HPDE6-E6E7 (cell line): ENCODE measurements around the gene CNPY1.

Experiments used
- DNase-seq: peaks from one replicate; pipeline ENCODE4 v3.0.0; 2011; ENCODE audit warnings: missing footprints; ENCODE audit errors: extremely low spot score

The CNPY1 gene

GRCh38 chr7:155546449-155546848, at the start of gene CNPY1:
TSS of gene CNPY1 (minus strand) at chr7:155546559. CDS start at chr7:155545929, 630 bp downstream.
- DNase-seq, result peak; percentile 60

DNA sequence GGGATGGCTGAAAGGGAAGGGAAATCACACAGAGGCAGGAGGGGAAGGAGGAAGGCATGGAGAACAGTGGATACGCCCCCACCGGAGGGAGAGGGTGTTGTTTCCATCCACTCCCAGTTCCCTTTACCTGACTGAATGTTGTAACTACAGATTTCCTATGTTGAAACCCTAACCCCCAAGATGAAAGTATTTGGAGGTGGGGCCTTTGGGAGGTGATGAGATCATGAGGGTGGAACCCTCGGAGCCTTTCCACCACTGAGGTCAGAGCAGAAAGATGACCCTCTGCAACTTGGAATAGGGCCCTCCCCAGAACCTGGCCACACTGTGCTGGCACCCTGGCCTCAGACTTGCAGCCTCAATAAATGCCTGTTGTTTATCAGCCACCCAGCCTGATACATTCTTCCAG, 48.6 kb upstream of the CNPY1 start:
- no peak for DNase-seq

DNA sequence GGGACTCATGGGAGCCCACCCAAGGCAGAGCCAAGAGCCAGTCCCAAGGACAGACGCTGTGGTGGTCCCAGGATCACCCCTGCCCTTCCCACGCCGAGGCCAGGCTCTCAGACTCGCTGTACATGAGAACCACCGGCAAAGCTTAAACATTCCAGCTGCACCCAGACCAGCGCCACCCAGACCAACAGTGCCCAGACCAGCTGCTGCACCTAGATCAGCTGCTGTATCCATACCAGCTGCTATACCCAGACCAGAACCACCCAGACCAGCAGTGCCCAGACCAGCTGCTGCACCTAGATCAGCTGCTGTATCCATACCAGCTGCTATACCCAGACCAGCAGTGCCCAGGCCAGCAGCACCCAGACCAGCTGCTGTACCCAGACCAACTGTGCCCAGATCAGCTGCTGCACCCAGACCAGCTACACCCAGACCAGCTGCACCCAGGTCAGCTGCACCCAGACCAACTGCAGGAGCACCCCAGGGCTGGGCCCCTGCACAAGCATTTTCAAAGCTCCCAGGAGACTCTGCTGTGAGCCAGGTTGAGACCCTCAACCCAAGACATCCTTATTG, 47.9 kb upstream of the CNPY1 start:
- no peak for DNase-seq

DNA sequence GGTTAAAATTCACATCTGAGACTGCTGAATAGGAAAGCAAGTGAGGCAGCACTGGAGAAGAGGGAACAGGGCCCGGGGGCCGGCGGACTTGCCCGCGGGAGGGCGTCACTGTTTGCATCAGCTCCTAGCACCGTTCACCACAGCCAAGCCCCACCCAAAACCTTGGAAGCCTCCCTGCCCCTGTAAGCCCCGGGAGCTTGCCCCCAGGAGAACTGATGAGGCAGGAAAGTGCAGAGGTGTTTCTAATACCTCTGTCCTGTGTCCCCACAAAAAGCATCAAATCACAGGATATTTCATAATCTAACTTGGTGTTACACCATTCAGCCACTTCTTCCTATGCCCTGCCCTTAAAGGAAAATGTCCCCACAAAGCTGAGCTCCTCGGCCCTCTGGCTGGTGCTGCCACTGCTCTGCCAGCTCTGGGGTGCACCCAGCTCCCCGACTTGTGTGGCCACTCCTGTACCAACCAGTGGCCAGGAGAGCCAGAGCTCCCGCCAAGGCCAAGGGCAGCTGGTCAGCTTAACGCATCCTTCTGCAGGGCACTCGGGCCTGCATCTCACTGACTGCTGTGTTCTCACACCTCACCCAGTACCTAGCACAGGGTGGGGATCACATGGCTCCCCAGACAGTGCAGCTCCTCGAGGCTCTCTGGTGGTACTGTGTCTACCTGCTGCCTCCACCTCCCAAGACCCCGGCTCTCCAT, 47.3 kb upstream of the CNPY1 start:
- no peak for DNase-seq

DNA sequence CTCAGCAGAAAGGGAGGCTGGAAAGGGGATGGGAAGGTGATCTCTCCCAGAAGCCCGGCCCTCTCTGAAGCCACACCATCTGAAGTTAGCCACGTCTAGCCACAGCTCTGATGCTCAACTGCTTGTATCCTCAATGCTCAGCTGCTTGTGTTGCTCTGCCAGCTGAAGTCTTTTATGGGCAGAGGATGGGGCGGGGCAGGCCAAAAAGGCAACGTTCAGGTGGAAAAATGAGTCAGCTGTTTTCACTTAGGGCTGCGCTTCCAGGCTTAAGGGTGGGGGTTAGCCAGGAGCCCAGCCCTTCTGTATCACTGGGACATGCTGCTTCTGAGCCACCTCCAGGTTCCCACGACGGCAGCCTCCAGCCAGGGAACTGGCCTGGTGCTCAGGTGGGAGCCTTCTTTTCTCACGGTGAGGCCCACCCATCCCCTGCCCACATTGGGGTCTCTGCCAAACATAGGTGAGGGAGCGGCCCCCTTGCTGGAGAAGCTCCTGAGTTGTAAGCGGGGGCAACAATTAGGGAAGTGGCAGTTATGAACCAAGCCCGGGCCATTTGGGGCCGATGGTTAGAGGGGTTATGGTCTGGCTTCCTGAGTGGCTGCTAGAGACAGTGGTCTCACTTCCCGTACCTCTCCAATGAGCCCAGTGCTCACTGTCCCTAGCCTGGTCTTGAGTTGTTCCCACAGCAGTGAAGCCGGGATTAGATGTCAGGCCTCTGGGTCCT, 44.9 kb upstream of the CNPY1 start:
- no peak for DNase-seq

GRCh38 chr7:155590215-155591018, 44.1 kb upstream of the CNPY1 start:
- DNase-seq, result no peak

GRCh38 chr7:155589001-155589980, 42.9 kb upstream of the CNPY1 start:
- DNase-seq, result no peak

GRCh38 chr7:155588468-155588998, 42.2 kb upstream of the CNPY1 start:
- no peak for DNase-seq

- no peak for DNase-seq
Measured at GRCh38 chr7:155587486-155587885, 41.1 kb upstream of the CNPY1 start.

DNA sequence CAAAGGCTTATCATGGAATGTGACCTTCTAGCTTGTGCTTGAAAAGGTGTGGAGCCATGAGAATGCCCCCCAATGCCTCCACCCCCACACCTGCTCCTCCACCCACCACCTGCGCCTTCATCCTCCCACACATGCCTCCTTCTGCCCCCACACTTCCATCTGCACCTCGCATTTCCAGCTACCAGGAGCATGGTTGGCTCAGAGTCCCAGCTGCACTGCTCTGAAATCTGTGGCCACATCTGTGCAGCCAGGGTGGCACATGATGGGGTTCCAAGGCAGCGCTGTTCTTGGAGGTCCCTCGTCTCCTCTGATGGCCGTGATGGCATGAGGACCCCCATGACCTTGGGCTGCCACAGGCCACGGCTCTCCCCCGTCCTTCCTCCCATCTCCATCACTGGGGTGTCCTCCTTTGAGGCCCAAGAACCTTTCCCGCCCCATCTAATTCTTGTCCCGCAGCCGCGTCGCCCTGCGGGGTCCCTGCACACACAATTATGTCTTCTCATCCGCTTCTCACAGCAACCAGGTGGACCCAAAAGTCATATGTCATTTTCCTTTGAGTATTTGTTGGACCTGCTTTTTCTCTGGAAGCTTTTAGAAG, 40.6 kb upstream of the CNPY1 start:
- DNase-seq, result no peak

GRCh38 chr7:155585951-155586350, 39.6 kb upstream of the CNPY1 start:
- DNase-seq, result no peak

- no peak for DNase-seq
Measured at GRCh38 chr7:155585532-155585895, 39.2 kb upstream of the CNPY1 start.

GRCh38 chr7:155584763-155585531, 38.6 kb upstream of the CNPY1 start:
- DNase-seq, result peak; percentile 39

DNA sequence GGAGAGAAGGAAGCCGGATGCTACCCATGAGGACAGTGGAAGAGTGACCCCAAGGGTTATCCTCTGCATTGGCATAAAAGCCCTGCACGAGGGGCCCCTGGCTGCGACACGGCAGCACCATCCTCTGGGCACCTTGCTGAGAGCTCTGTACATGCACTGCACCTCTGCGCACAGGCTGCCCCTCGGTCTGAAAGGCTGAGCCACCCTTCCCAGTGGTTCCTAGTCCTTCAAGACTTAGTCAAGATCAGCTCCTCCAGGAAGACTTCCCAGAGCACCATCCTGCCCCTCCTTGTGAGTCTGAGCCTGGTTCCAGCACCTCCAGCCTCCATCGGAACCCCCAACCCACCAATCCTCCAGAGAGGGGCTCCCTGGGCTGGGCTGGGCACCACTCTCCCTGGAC, 37.9 kb upstream of the CNPY1 start:
- no peak for DNase-seq

GRCh38 chr7:155583636-155584035, 37.3 kb upstream of the CNPY1 start:
- no peak for DNase-seq

- no peak for DNase-seq
Measured at GRCh38 chr7:155581954-155582353, 35.6 kb upstream of the CNPY1 start.

DNA sequence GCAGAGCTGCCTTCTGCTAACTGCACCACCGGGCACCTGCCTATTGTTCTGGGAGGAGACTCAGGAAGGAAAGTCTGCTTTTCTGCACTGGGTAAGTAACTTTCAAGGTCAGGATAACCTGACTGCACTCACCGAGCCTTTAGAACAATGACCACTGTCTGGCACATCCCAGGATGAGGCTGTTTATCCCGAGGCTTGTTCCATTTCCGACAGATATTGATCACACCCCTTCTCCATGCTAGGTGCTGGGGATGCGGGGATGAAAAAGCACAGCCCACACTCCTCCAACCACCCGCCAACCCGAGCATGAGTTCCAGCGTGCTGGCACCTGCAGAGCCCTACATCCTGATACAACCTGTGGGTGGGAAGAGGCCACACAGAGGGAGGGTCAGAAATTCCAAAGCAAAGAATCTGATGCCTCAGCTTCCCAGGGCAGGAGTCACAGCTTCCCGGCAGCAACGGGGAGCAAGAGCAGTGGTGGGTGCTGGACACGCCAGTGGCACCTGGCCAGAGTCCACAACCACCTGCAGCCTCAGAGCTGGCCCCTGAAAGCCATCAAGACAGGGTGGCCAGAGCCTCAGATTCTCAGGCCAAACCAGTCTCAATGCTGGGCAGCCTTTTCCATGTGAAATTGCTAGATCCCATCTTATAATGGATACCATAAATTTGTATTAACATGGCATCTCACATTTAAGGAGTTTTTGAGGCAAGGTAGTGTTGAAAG, 34.9 kb upstream of the CNPY1 start:
- DNase-seq, result no peak

GRCh38 chr7:155580367-155580766, 34.0 kb upstream of the CNPY1 start:
- DNase-seq, result no peak

- no peak for DNase-seq
Measured at GRCh38 chr7:155579565-155579964, 33.2 kb upstream of the CNPY1 start.
